ENCODE measurements around the gene ZRANB3.

DNA sequence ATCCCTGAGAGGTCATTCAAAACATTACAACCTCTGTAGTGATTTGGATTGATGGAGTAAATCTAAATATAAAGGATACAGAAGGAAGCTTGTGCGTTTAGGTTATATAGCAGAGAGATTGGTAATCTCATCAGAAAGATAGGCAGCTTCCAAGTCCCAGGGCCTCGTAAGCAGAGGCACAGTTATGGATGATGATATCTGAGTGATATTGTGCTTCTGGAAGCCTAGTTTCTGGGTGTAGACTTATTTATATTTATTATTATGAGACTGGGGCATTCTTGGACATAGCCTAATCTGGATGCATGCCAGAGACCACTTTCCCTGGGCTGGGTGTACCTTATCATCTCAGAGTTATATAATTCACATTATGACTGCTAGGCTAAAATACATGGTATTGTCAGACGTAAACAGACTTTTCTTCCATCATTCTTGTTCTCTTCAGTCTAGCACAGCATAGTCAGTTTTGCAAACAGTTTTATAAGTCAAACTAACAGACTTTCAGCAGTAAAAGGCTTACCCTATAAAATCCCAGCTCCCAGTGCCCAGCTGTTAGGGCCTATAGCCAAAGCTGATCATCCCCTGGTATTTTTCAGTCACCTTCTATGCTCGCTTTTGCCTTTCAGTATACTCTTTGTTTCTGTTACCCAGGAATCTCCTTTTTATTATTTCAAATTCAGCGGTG is 431.1 kb downstream of the ZRANB3 start:
- TF ChIP-seq, protein P1, sequence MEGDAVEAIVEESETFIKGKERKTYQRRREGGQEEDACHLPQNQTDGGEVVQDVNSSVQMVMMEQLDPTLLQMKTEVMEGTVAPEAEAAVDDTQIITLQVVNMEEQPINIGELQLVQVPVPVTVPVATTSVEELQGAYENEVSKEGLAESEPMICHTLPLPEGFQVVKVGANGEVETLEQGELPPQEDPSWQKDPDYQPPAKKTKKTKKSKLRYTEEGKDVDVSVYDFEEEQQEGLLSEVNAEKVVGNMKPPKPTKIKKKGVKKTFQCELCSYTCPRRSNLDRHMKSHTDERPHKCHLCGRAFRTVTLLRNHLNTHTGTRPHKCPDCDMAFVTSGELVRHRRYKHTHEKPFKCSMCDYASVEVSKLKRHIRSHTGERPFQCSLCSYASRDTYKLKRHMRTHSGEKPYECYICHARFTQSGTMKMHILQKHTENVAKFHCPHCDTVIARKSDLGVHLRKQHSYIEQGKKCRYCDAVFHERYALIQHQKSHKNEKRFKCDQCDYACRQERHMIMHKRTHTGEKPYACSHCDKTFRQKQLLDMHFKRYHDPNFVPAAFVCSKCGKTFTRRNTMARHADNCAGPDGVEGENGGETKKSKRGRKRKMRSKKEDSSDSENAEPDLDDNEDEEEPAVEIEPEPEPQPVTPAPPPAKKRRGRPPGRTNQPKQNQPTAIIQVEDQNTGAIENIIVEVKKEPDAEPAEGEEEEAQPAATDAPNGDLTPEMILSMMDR (IDR thresholded peaks at IDR 0.05), result no peak
- no peak for TF ChIP-seq POLR2A (IDR thresholded peaks at IDR 0.05)
- TF ChIP-seq POLR2AphosphoS5 (IDR thresholded peaks at IDR 0.05), result no peak

Measured in suprapubic skin (tissue), 4 donors.